Mesenchymal stem cell (in vitro differentiated cells and primary cell): ENCODE results near the gene SARS2.

Experiments used
- DNase-seq: peaks from one replicate; pipeline ENCODE4 v3.0.0-alpha.2; 2013
- H2AFZ ChIP-seq: one replicate; pipeline ENCODE4 v1.6.1; 2013; ENCODE audit warnings: low read depth, mild to moderate bottlenecking, control low read depth, inconsistent platforms, low read length, moderate library complexity
- H2AK5ac ChIP-seq: 2 replicates; pipeline ENCODE4 v1.6.1; 2013; ENCODE audit warnings: low read length, moderate library complexity, mild to moderate bottlenecking, inconsistent platforms; ENCODE audit not compliant: severe bottlenecking
- H2BK120ac ChIP-seq: one replicate; pipeline ENCODE4 v1.6.1; 2013; ENCODE audit warnings: low read depth, mild to moderate bottlenecking, inconsistent platforms, low read length, moderate library complexity
- H2BK12ac ChIP-seq, 2 experiments: one replicate each; pipeline ENCODE4 v1.6.1; 2013; ENCODE audit warnings: inconsistent platforms in 2 of 2, low read length in 2 of 2, mild to moderate bottlenecking in 2 of 2, moderate library complexity in 2 of 2, control low read depth in 1 of 2
- H2BK15ac ChIP-seq: one replicate; pipeline ENCODE4 v1.6.1; 2013; ENCODE audit warnings: mild to moderate bottlenecking, low read depth, inconsistent platforms; ENCODE audit not compliant: poor library complexity, severe bottlenecking
- H2BK5ac ChIP-seq: 2 replicates; pipeline ENCODE4 v1.6.1; 2013; ENCODE audit warnings: low read depth, mild to moderate bottlenecking, low read length, control low read depth, inconsistent platforms; ENCODE audit not compliant: poor library complexity, severe bottlenecking
- H3K14ac ChIP-seq, 2 experiments: one replicate each; pipeline ENCODE4 v1.6.1; 2013; ENCODE audit warnings: inconsistent platforms in 2 of 2, low read length in 2 of 2, control low read depth in 1 of 2, mild to moderate bottlenecking in 1 of 2, moderate library complexity in 1 of 2
- H3K18ac ChIP-seq, 2 experiments: one replicate each; pipeline ENCODE4 v1.6.1; 2013; ENCODE audit warnings: inconsistent platforms in 2 of 2, low read length in 2 of 2, control low read depth in 1 of 2, low read depth in 1 of 2, mild to moderate bottlenecking in 1 of 2
- H3K23ac ChIP-seq, 2 experiments: one replicate each; pipeline ENCODE4 v1.6.1; 2013; ENCODE audit warnings: inconsistent platforms in 2 of 2, low read length in 2 of 2, mild to moderate bottlenecking in 2 of 2, moderate library complexity in 2 of 2, control low read depth in 1 of 2
- H3K27ac ChIP-seq: 2 replicates; pipeline ENCODE4 v1.5.1; 2013; ENCODE audit warnings: mild to moderate bottlenecking, moderate library complexity, low read length, control low read depth, inconsistent platforms; ENCODE audit not compliant: poor library complexity, severe bottlenecking
- H3K27me3 ChIP-seq, 2 experiments: 2 replicates each; pipeline versions ENCODE4 v1.6.1 to v1.7.0; 2013; ENCODE audit warnings: low read length in 2 of 2, mild to moderate bottlenecking in 2 of 2, moderate library complexity in 2 of 2, control low read depth in 1 of 2, inconsistent platforms in 1 of 2; ENCODE audit not compliant: control insufficient read depth in 1 of 2, insufficient read depth in 1 of 2
- H3K36me3 ChIP-seq, 2 experiments: 2 replicates each; pipeline versions ENCODE4 v1.6.1 to v1.7.0; 2013; ENCODE audit warnings: low read length in 2 of 2, control low read depth in 1 of 2, inconsistent platforms in 1 of 2, low read depth in 1 of 2, mild to moderate bottlenecking in 1 of 2; ENCODE audit not compliant: insufficient read depth in 2 of 2, control insufficient read depth in 1 of 2
- H3K4ac ChIP-seq, 2 experiments: one replicate each; pipeline ENCODE4 v1.6.1; 2013; ENCODE audit warnings: inconsistent platforms in 2 of 2, low read length in 2 of 2, mild to moderate bottlenecking in 2 of 2, moderate library complexity in 2 of 2, control low read depth in 1 of 2, low read depth in 1 of 2
- H3K4me1 ChIP-seq: 2 replicates; pipeline ENCODE4 v1.6.1; 2013; ENCODE audit warnings: low read depth, low read length, control low read depth; ENCODE audit not compliant: control insufficient read depth, insufficient read depth
- H3K4me2 ChIP-seq: 2 replicates; pipeline ENCODE4 v1.6.1; 2013; ENCODE audit warnings: low read length, mild to moderate bottlenecking, inconsistent platforms; ENCODE audit not compliant: poor library complexity, severe bottlenecking
- H3K4me3 ChIP-seq, 2 experiments: 2 replicates each; pipeline versions ENCODE4 v1.5.1 to v1.7.0; 2013; ENCODE audit warnings: low read length in 2 of 2, mild to moderate bottlenecking in 2 of 2, control low read depth in 1 of 2, low read depth in 1 of 2; ENCODE audit not compliant: insufficient read depth in 1 of 2
- H3K79me1 ChIP-seq: replicated peaks from 2 replicates; pipeline ENCODE4 v1.6.1; 2013; ENCODE audit warnings: mild to moderate bottlenecking, control low read depth, low read length, inconsistent platforms; ENCODE audit not compliant: poor library complexity, severe bottlenecking
- H3K9ac ChIP-seq: 2 replicates; pipeline ENCODE4 v1.7.0; 2013; ENCODE audit warnings: mild to moderate bottlenecking, low read length, moderate library complexity
- H3K9me3 ChIP-seq: 2 replicates; pipeline ENCODE4 v1.7.0; 2013; ENCODE audit warnings: mild to moderate bottlenecking, low read length; ENCODE audit not compliant: control insufficient read depth
- H4K8ac ChIP-seq: one replicate; pipeline ENCODE4 v1.6.1; 2013; ENCODE audit warnings: inconsistent platforms, mild to moderate bottlenecking, low read length, moderate library complexity
- H4K91ac ChIP-seq: one replicate; pipeline ENCODE4 v1.6.1; 2013; ENCODE audit warnings: mild to moderate bottlenecking, low read length, inconsistent platforms
- WGBS: methylation state at CpG from one replicate; pipeline ENCODE4 v1.1.7; 2013; ENCODE audit warnings: mixed read lengths; 5-methylcytosine and 5-hydroxymethylcytosine counted together

The SARS2 gene

GRCh38 chr19:38977445-38978325 lies 47.1 kb upstream of the SARS2 start:
- Histone ChIP-seq H2AFZ (no peak overlapping the region), H2AK5ac (no peak overlapping the region), H2BK12ac (no peak overlapping the region), H3K14ac (no peak overlapping the region), H3K27me3 (no peaks in the 10 kb centered on the region), H3K4me2 (no peak overlapping the region), H3K18ac (no peak overlapping the region), H3K4me3 (no peak overlapping the region), H4K91ac (no peak overlapping the region), H3K79me1 (peaks cover 2% of the 10 kb centered on the region), H3K36me3 (no peaks in the 10 kb centered on the region), H4K8ac (no peak overlapping the region), H3K9ac (no peak overlapping the region), H3K27ac (no peak overlapping the region), H2BK5ac (no peak overlapping the region), H2BK120ac (no peak overlapping the region), H2BK15ac (no peak overlapping the region), H3K4me1 (peaks cover 20% of the 10 kb centered on the region), H3K4ac (no peak overlapping the region), H3K23ac (no peak overlapping the region), H3K9me3 (no peaks in the 10 kb centered on the region)
- WGBS: 55% methylated on average over 13 of the region's 15 CpGs
- DNase-seq: peak; percentile 67

GRCh38 chr19:38975861-38976271 lies 45.3 kb upstream of the SARS2 start:
- H4K91ac ChIP-seq: peak overlapping the region; percentile 25
- H3K9ac ChIP-seq: peak overlapping the region; percentile 83
- H3K79me1 ChIP-seq: peaks cover 7% of the 10 kb centered on the region
- peak overlapping the region; percentile 56 for H2BK120ac ChIP-seq
- H2BK5ac ChIP-seq: peak overlapping the region; percentile 67
- H2BK15ac ChIP-seq: no peak overlapping the region
- peak overlapping the region; percentile 36 for H3K4me2 ChIP-seq
- peaks cover 17% of the 10 kb centered on the region for H3K4me1 ChIP-seq
- H3K4me3 ChIP-seq: peak overlapping the region; percentile 83 to 85
- no peaks in the 10 kb centered on the region for H3K9me3 ChIP-seq
- H3K14ac ChIP-seq: no peak overlapping the region
- peaks cover 0 to 3% of the 10 kb centered on the region in 2 experiments for H3K36me3 ChIP-seq
- peak overlapping the region in 1 of 2 experiments; percentile 78 for H2BK12ac ChIP-seq
- peak overlapping the region; percentile 86 for H4K8ac ChIP-seq
- H2AK5ac ChIP-seq: peak overlapping the region; percentile 65
- peak overlapping the region in 1 of 2 experiments; percentile 47 for H3K4ac ChIP-seq
- H3K18ac ChIP-seq: peak overlapping the region; percentile 88
- H3K27ac ChIP-seq: peak overlapping the region; percentile 97
- H2AFZ ChIP-seq: peak overlapping the region; percentile 64
- WGBS: 2% methylated on average over 16 of the region's 22 CpGs
- H3K23ac ChIP-seq: no peak overlapping the region
- no peaks in the 10 kb centered on the region for H3K27me3 ChIP-seq
- DNase-seq: peak; percentile 61

- Histone ChIP-seq H2AFZ (peak within 1 kb of the TSS; percentile 79), H3K18ac (peak within 1 kb of the TSS; percentile 88), H3K27me3 (no peaks in the 10 kb centered on the region), H3K36me3 (peaks cover 0 to 3% of the 10 kb centered on the region in 2 experiments), H3K27ac (peak within 1 kb of the TSS; percentile 97), H3K14ac (peak within 1 kb of the TSS in 1 of 2 experiments; percentile 59), H3K79me1 (peaks cover 11% of the 10 kb centered on the region), H3K23ac (peak within 1 kb of the TSS in 1 of 2 experiments; percentile 59), H2BK15ac (peak within 1 kb of the TSS; percentile 13), H3K4me2 (peak within 1 kb of the TSS; percentile 56), H2BK12ac (peak within 1 kb of the TSS in 1 of 2 experiments; percentile 78), H3K9me3 (no peaks in the 10 kb centered on the region), H4K91ac (peak within 1 kb of the TSS; percentile 82), H3K4me3 (peak within 1 kb of the TSS; percentile 83 to 85), H3K4ac (peak within 1 kb of the TSS in 1 of 2 experiments; percentile 93), H2BK5ac (peak within 1 kb of the TSS; percentile 86), H2AK5ac (peak within 1 kb of the TSS; percentile 65), H3K9ac (peak within 1 kb of the TSS; percentile 90), H3K4me1 (peaks cover 14% of the 10 kb centered on the region), H4K8ac (peak within 1 kb of the TSS; percentile 86), H2BK120ac (peak within 1 kb of the TSS; percentile 56)
- WGBS: under 1% methylated on average over 44 of the region's 63 CpGs
- DNase-seq: peak; percentile 72
Measured at GRCh38 chr19:38975214-38975860, 44.8 kb upstream of the SARS2 start, which contains the start of gene FBXO17. Gene FBXO17 (minus strand): TSS chr19:38975742. CDS start chr19:38950319, 25,423 bp downstream.
